ENCODE results near the gene TIPARP.

Gene TIPARP

GRCh38 chr3:156674046-156674910 lies at the start of gene TIPARP:
Gene TIPARP (plus strand): TSS chr3:156674590. CDS start chr3:156677698, 3,108 bp downstream.
- peak; percentile 49 for TF ChIP-seq CTCF (IDR thresholded peaks at IDR 0.05; ENCODE audit: low read depth, low read length)
- peak within 1 kb of the TSS; percentile 91 for H3K4me3 ChIP-seq (ENCODE audit: low read depth, low read length)

- no peak for TF ChIP-seq CTCF (IDR thresholded peaks at IDR 0.05; ENCODE audit: low read depth, low read length)
- H3K4me3 ChIP-seq (ENCODE audit: low read depth, low read length) = no peak overlapping the region
Observed at GRCh38 chr3:156626104-156626503, 48.3 kb upstream of the TIPARP start.

GRCh38 chr3:156627946-156628569 lies 46.3 kb upstream of the TIPARP start:
- TF ChIP-seq CTCF (IDR thresholded peaks at IDR 0.05; ENCODE audit: low read depth, low read length) = no peak
- H3K4me3 ChIP-seq (ENCODE audit: low read depth, low read length) = no peak overlapping the region

GRCh38 chr3:156628836-156629618 lies 45.4 kb upstream of the TIPARP start:
- no peak for TF ChIP-seq CTCF (IDR thresholded peaks at IDR 0.05; ENCODE audit: low read depth, low read length)
- H3K4me3 ChIP-seq (ENCODE audit: low read depth, low read length) = no peak overlapping the region

GRCh38 chr3:156630081-156630772 lies 44.2 kb upstream of the TIPARP start:
- TF ChIP-seq CTCF (IDR thresholded peaks at IDR 0.05; ENCODE audit: low read depth, low read length) = no peak

GRCh38 chr3:156630773-156631093 lies 43.7 kb upstream of the TIPARP start:
- no peak for TF ChIP-seq CTCF (IDR thresholded peaks at IDR 0.05; ENCODE audit: low read depth, low read length)
- no peak overlapping the region for H3K4me3 ChIP-seq (ENCODE audit: low read depth, low read length)

More at GRCh38 chr3:156630081-156630772, 44.2 kb upstream of the TIPARP start:
- H3K4me3 ChIP-seq (ENCODE audit: low read depth, low read length) = no peak overlapping the region

Measured in WI38 (cell line).